ENCODE results near the gene ZNF497.
A peak's percentile ranks its signal among the peaks of the same experiment; 100 is the strongest.

ZNF497 gene

GRCh38 chr19:58396691-58397532 lies 34.4 kb upstream of the ZNF497 start:
- TF ChIP-seq CREB1 (IDR thresholded peaks at IDR 0.05; ENCODE audit: low read depth) (no peak), TEAD4 (IDR thresholded peaks at IDR 0.05) (no peak), CEBPB (IDR thresholded peaks at IDR 0.05) (no peak), RAD21 (IDR thresholded peaks at IDR 0.05; ENCODE audit: low read depth) (no peak), TAF1 (IDR thresholded peaks at IDR 0.05; ENCODE audit: low read depth) (no peak), ZBTB7A (IDR thresholded peaks at IDR 0.05; ENCODE audit: low read depth) (no peak), EGR1 (IDR thresholded peaks at IDR 0.05) (no peak), REST (IDR thresholded peaks at IDR 0.05; ENCODE audit: low read depth) (no peak), NFIC (IDR thresholded peaks at IDR 0.05) (no peak), YY1 (IDR thresholded peaks at IDR 0.05; ENCODE audit: low read depth) (no peak), MAX (IDR thresholded peaks at IDR 0.05) (no peak), EP300 (IDR thresholded peaks at IDR 0.05; ENCODE audit: borderline replicate concordance) (no peak), USF1 (IDR thresholded peaks at IDR 0.05) (no peak), FOXM1 (IDR thresholded peaks at IDR 0.05; ENCODE audit: borderline replicate concordance, low read depth) (no peak), TCF12 (IDR thresholded peaks at IDR 0.05; ENCODE audit: low read depth) (no peak)

- TF ChIP-seq TEAD4 (IDR thresholded peaks at IDR 0.05) = no peak
- TF ChIP-seq CEBPB (IDR thresholded peaks at IDR 0.05) = no peak
- TF ChIP-seq FOXM1 (IDR thresholded peaks at IDR 0.05; ENCODE audit: borderline replicate concordance, low read depth) = no peak
- TF ChIP-seq ZBTB7A (IDR thresholded peaks at IDR 0.05; ENCODE audit: low read depth) = no peak
- no peak for TF ChIP-seq EP300 (IDR thresholded peaks at IDR 0.05; ENCODE audit: borderline replicate concordance)
- no peak for TF ChIP-seq TAF1 (IDR thresholded peaks at IDR 0.05; ENCODE audit: low read depth)
- TF ChIP-seq CREB1 (IDR thresholded peaks at IDR 0.05; ENCODE audit: low read depth) = no peak
- TF ChIP-seq NFIC (IDR thresholded peaks at IDR 0.05) = no peak
- TF ChIP-seq TCF12 (IDR thresholded peaks at IDR 0.05; ENCODE audit: low read depth) = no peak
- no peak for TF ChIP-seq RAD21 (IDR thresholded peaks at IDR 0.05; ENCODE audit: low read depth)
- TF ChIP-seq YY1 (IDR thresholded peaks at IDR 0.05; ENCODE audit: low read depth) = no peak
- no peak for TF ChIP-seq EGR1 (IDR thresholded peaks at IDR 0.05)
- no peak for TF ChIP-seq REST (IDR thresholded peaks at IDR 0.05; ENCODE audit: low read depth)
- no peak for TF ChIP-seq MAX (IDR thresholded peaks at IDR 0.05)
- TF ChIP-seq USF1 (IDR thresholded peaks at IDR 0.05) = no peak
Observed at GRCh38 chr19:58395979-58396627, 33.6 kb upstream of the ZNF497 start.

- TF ChIP-seq CEBPB (IDR thresholded peaks at IDR 0.05) = no peak
- 0 out of 2 replicates have a peak, but pooled peaks have one; percentile 12 for TF ChIP-seq MAX (IDR thresholded peaks at IDR 0.05)
- TF ChIP-seq TAF1 (IDR thresholded peaks at IDR 0.05; ENCODE audit: low read depth) = peak; percentile 18; the same call in 1 of the 2 replicates
Observed at GRCh38 chr19:58395220-58395978, 32.8 kb upstream of the ZNF497 start, which contains the start of gene RNF225. Gene RNF225, plus strand, starts transcription at chr19:58395656. Its CDS starts 434 bp downstream, at chr19:58396090.

GRCh38 chr19:58394821-58395219 lies 32.3 kb upstream of the ZNF497 start:
- TF ChIP-seq USF1 (IDR thresholded peaks at IDR 0.05) (peak; percentile 12; the same call in 1 of the 2 replicates), FOXM1 (IDR thresholded peaks at IDR 0.05; ENCODE audit: borderline replicate concordance, low read depth) (no peak), TEAD4 (IDR thresholded peaks at IDR 0.05) (0 out of 2 replicates have a peak, but pooled peaks have one; percentile 44), ZBTB7A (IDR thresholded peaks at IDR 0.05; ENCODE audit: low read depth) (no peak), MAX (IDR thresholded peaks at IDR 0.05) (no peak; the same call in 1 of the 2 replicates), CREB1 (IDR thresholded peaks at IDR 0.05; ENCODE audit: low read depth) (no peak), TAF1 (IDR thresholded peaks at IDR 0.05; ENCODE audit: low read depth) (no peak), NFIC (IDR thresholded peaks at IDR 0.05) (peak; percentile 93), CEBPB (IDR thresholded peaks at IDR 0.05) (0 out of 2 replicates have a peak, but pooled peaks have one; percentile 19), RAD21 (IDR thresholded peaks at IDR 0.05; ENCODE audit: low read depth) (no peak)

Measured in Ishikawa (cell line).